Measurements from ENCODE around the gene MAP3K3. TPM values are rescaled to one million over a fixed set of nuclear protein-coding genes. Genes with fewer than 3 reads are reported as not detected.

Gene MAP3K3
- total and polyA plus RNA-seq, 9 of the 15 experiments (the other 6 are each of a cell fraction or from before 2014, with no cell fraction given) = 0.69 to 16.5 (median 12.1) TPM

DNA sequence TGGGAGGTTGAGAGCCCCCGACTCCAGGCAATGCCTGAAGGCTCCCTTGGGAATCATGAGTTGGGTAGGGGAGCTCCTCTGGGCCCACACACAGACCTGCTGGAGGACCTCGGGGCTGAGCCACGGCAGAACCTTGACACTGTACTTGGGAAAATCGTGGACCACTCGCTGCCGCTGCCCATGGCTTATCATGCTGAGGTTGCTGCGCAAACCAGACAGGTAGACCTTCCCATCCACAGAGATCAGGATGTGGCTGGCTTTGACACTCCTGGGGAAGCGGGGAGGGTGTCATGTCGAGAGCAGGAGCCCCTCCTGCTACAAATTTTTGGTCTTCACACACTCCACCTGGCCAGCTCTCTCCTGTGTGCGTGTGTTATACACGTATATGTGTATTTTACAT is 84.9 kb downstream of the MAP3K3 start (continued):
- no peak for TF ChIP-seq ZBTB40 (IDR thresholded peaks at IDR 0.05)
- TF ChIP-seq ZBTB40 (CRISPR knock-in tag; IDR thresholded peaks at IDR 0.05) = no peak
